Activated CD4-positive, alpha-beta T cell treated with anti-CD3 and anti-CD28 coated beads for 48 hours (primary cell): ENCODE measurements around the gene MAGI3.

Experiments used
- DNase-seq: peaks from one replicate; pipeline ENCODE4 v3.0.0-alpha.2; 2020

Gene MAGI3

GRCh38 chr1:113389953-113390834, at the start of gene MAGI3:
MAGI3 (plus strand) TSS chr1:113390515; CDS start chr1:113391034, 519 bp downstream.
- DNase-seq, result peak; percentile 96

- no peak for DNase-seq
Observed at GRCh38 chr1:113353580-113353979, 36.7 kb upstream of the MAGI3 start.

- DNase-seq, result no peak
Observed at GRCh38 chr1:113363935-113364334, 26.4 kb upstream of the MAGI3 start.

GRCh38 chr1:113369040-113369439, 21.3 kb upstream of the MAGI3 start:
- DNase-seq, result no peak

GRCh38 chr1:113369699-113370098, 20.6 kb upstream of the MAGI3 start:
- no peak for DNase-seq

- no peak for DNase-seq
Observed at GRCh38 chr1:113370868-113371267, 19.4 kb upstream of the MAGI3 start.

- no peak for DNase-seq
Observed at GRCh38 chr1:113372546-113372945, 17.8 kb upstream of the MAGI3 start.

GRCh38 chr1:113373644-113374043, 16.7 kb upstream of the MAGI3 start:
- no peak for DNase-seq

GRCh38 chr1:113375878-113376277, 14.4 kb upstream of the MAGI3 start:
- DNase-seq, result no peak

GRCh38 chr1:113380075-113380474, 10.2 kb upstream of the MAGI3 start:
- DNase-seq, result no peak

- no peak for DNase-seq
Observed at GRCh38 chr1:113388017-113388620, 2.2 kb upstream of the MAGI3 start.

- peak; percentile 11 for DNase-seq
Observed at GRCh38 chr1:113388621-113389358, 1.5 kb upstream of the MAGI3 start.

GRCh38 chr1:113389359-113389952, 859 bp upstream of the MAGI3 start:
- DNase-seq, result no peak

GRCh38 chr1:113390871-113391648, 745 bp downstream of the MAGI3 start:
- peak; percentile 60 for DNase-seq

- DNase-seq, result no peak
Observed at GRCh38 chr1:113391649-113392271, 1.4 kb downstream of the MAGI3 start.

- no peak for DNase-seq
Observed at GRCh38 chr1:113392541-113393128, 2.3 kb downstream of the MAGI3 start.

GRCh38 chr1:113394043-113394862, 3.9 kb downstream of the MAGI3 start:
- DNase-seq, result no peak

GRCh38 chr1:113394863-113395259, 4.5 kb downstream of the MAGI3 start:
- DNase-seq, result no peak

GRCh38 chr1:113396102-113396501, 5.8 kb downstream of the MAGI3 start:
- DNase-seq, result no peak

GRCh38 chr1:113396585-113396984, 6.3 kb downstream of the MAGI3 start:
- DNase-seq, result no peak
